ENCODE results near the gene TRIP13.
"Not testable (repeated sequence)": the region's sequence is repeated elsewhere in the genome, so short reads cannot be mapped to it uniquely, and the experiment has no call there.

DNA sequence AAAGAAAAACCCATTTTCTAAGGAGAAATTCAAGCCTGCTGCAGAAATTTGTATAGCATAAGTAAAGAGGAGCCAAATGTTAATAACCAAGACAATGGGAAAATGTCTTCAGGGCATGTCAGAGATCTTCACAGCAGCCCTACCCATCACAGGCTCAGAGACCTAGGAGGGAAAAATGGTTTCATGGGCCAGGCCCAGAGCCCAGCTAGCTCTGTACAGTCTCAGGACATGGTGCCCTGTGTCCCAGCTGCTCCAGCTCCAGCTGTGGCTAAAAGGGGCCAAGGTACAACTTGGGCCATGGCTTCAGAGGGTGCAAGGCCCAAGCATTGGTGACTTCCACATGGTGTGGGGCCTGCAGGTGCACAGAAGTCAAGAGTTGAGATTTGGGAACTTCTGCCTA is 36.5 kb downstream of the TRIP13 start:
- not testable (repeated sequence) for TF ChIP-seq TAF1 (IDR thresholded peaks at IDR 0.05; ENCODE audit: borderline replicate concordance, low read depth, low read length); POLR2A (IDR thresholded peaks at IDR 0.05; ENCODE audit: low read depth, low read length); POLR2AphosphoS5 (IDR thresholded peaks at IDR 0.05; ENCODE audit: low read depth, low read length)
